ENCODE data around the gene SERTM2.
"Not testable (repeated sequence)": the region's sequence is repeated elsewhere in the genome, so short reads cannot be mapped to it uniquely, and the experiment has no call there.

SERTM2 gene

GRCh38 chrX:111511477-111511876, at the start of gene SERTM2:
TSS of gene SERTM2 (plus strand) at chrX:111511645. CDS start at chrX:111518858, 7,213 bp downstream.
- no peak for DNase-seq (ENCODE audit: low read depth in 1 of 2, low spot score in 1 of 2)

- DNase-seq (ENCODE audit: low read depth in 1 of 2, low spot score in 1 of 2): no peak
Measured at GRCh38 chrX:111465669-111466068, 45.8 kb upstream of the SERTM2 start.

GRCh38 chrX:111467896-111468295, 43.5 kb upstream of the SERTM2 start:
- no peak for DNase-seq (ENCODE audit: low read depth in 1 of 2, low spot score in 1 of 2)

GRCh38 chrX:111470681-111471403, 40.6 kb upstream of the SERTM2 start:
- DNase-seq (ENCODE audit: low read depth in 1 of 2, low spot score in 1 of 2): no peak

- no peak for DNase-seq (ENCODE audit: low read depth in 1 of 2, low spot score in 1 of 2)
Measured at GRCh38 chrX:111481896-111482295, 29.5 kb upstream of the SERTM2 start.

GRCh38 chrX:111483135-111483534, 28.3 kb upstream of the SERTM2 start:
- no peak for DNase-seq (ENCODE audit: low read depth in 1 of 2, low spot score in 1 of 2)

GRCh38 chrX:111483881-111484280, 27.6 kb upstream of the SERTM2 start:
- DNase-seq (ENCODE audit: low read depth in 1 of 2, low spot score in 1 of 2): no peak

GRCh38 chrX:111490688-111491087, 20.8 kb upstream of the SERTM2 start:
- DNase-seq (ENCODE audit: low read depth in 1 of 2, low spot score in 1 of 2): no peak

GRCh38 chrX:111492085-111492484, 19.4 kb upstream of the SERTM2 start:
- DNase-seq (ENCODE audit: low read depth in 1 of 2, low spot score in 1 of 2): no peak

GRCh38 chrX:111498538-111499103, 12.8 kb upstream of the SERTM2 start:
- DNase-seq (ENCODE audit: low read depth in 1 of 2, low spot score in 1 of 2): no peak

- no peak for DNase-seq (ENCODE audit: low read depth in 1 of 2, low spot score in 1 of 2)
Measured at GRCh38 chrX:111503485-111503993, 7.9 kb upstream of the SERTM2 start.

- no peak for DNase-seq (ENCODE audit: low read depth in 1 of 2, low spot score in 1 of 2)
Measured at GRCh38 chrX:111504941-111505340, 6.5 kb upstream of the SERTM2 start.

GRCh38 chrX:111505783-111506182, 5.7 kb upstream of the SERTM2 start:
- no peak for DNase-seq (ENCODE audit: low read depth in 1 of 2, low spot score in 1 of 2)

GRCh38 chrX:111506826-111507225, 4.6 kb upstream of the SERTM2 start:
- no peak for DNase-seq (ENCODE audit: low read depth in 1 of 2, low spot score in 1 of 2)

- no peak for DNase-seq (ENCODE audit: low read depth in 1 of 2, low spot score in 1 of 2)
Measured at GRCh38 chrX:111507933-111508332, 3.5 kb upstream of the SERTM2 start.

GRCh38 chrX:111515298-111515697, 3.9 kb downstream of the SERTM2 start:
- DNase-seq (ENCODE audit: low read depth in 1 of 2, low spot score in 1 of 2): no peak

GRCh38 chrX:111518667-111519066, 7.2 kb downstream of the SERTM2 start:
- DNase-seq (ENCODE audit: low read depth in 1 of 2, low spot score in 1 of 2): no peak

GRCh38 chrX:111519215-111519614, 7.8 kb downstream of the SERTM2 start:
- no peak for DNase-seq (ENCODE audit: low read depth in 1 of 2, low spot score in 1 of 2)

GRCh38 chrX:111520506-111520905, 9.1 kb downstream of the SERTM2 start:
- no peak for DNase-seq (ENCODE audit: low read depth in 1 of 2, low spot score in 1 of 2)

GRCh38 chrX:111521169-111521568, 9.7 kb downstream of the SERTM2 start:
- DNase-seq (ENCODE audit: low read depth in 1 of 2, low spot score in 1 of 2): no peak

- DNase-seq (ENCODE audit: low read depth in 1 of 2, low spot score in 1 of 2): no peak
Measured at GRCh38 chrX:111543212-111543741, 31.8 kb downstream of the SERTM2 start.

GRCh38 chrX:111549235-111549634, 37.8 kb downstream of the SERTM2 start:
- not testable (repeated sequence) for DNase-seq (ENCODE audit: low read depth in 1 of 2, low spot score in 1 of 2)

All from activated CD4-positive, alpha-beta T cell treated with anti-CD3 and anti-CD28 coated beads, Interleukin-2, amount 50 U/mL, for 24 hours (primary cell).